ENCODE data around the gene RAPGEF4.

DNA sequence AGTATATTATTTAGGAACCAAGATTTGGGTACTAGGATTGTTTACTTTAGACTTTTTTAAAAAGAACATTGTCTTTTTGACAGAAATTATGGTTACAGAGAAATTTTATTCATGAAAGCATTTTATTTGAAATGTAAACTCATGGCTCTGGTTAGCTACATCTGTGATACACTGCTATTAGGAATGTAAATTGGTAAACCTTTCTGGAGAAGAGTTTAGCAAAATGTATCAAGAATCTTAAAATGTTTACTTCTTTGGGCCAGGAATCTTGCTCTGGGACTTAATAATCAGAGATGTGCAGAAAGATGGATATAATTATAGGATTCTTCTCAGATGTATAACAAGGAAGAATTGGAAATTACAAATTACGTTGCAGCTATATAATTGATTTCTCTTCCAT is 359.7 kb downstream of the RAPGEF4 start:
- TF ChIP-seq, protein P1, sequence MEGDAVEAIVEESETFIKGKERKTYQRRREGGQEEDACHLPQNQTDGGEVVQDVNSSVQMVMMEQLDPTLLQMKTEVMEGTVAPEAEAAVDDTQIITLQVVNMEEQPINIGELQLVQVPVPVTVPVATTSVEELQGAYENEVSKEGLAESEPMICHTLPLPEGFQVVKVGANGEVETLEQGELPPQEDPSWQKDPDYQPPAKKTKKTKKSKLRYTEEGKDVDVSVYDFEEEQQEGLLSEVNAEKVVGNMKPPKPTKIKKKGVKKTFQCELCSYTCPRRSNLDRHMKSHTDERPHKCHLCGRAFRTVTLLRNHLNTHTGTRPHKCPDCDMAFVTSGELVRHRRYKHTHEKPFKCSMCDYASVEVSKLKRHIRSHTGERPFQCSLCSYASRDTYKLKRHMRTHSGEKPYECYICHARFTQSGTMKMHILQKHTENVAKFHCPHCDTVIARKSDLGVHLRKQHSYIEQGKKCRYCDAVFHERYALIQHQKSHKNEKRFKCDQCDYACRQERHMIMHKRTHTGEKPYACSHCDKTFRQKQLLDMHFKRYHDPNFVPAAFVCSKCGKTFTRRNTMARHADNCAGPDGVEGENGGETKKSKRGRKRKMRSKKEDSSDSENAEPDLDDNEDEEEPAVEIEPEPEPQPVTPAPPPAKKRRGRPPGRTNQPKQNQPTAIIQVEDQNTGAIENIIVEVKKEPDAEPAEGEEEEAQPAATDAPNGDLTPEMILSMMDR (IDR thresholded peaks at IDR 0.05): no peak
- no peak for TF ChIP-seq POLR2A (IDR thresholded peaks at IDR 0.05)
